Measurements from ENCODE around the gene OCA2.

DNA sequence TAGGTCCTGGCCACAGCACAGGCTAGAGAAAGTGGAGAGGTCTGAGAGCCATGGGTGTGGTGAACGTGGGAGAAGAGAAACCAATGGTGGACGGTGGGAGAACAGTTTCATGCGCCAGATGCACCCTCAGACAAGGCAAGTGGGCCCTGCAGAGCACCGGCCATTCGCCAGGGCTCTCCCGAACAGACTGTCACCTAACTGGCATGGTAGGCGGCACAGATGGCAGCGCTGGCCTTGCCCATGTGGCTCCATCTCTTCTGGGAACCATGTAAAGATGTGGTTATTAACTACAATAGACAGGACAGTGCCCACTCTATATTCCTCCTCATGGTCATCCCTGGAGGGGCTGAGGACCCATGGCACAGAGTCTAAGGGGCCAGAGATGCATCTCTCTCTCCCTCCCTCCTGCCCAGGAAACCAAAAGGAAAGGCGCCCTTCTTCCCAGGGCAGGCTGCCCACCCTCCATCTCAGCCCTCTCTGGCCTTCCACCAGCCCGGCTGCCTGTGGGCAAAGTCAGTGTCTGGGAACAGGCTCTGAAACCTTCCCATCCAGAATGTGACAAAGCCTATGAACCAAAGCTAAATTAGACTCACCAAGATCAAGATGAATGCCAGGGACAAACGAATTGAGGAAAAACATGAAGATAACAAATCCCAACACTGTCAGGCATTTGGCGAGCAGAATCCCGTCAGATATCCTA, 147.8 kb downstream of the OCA2 start:
- TF ChIP-seq, protein P1, sequence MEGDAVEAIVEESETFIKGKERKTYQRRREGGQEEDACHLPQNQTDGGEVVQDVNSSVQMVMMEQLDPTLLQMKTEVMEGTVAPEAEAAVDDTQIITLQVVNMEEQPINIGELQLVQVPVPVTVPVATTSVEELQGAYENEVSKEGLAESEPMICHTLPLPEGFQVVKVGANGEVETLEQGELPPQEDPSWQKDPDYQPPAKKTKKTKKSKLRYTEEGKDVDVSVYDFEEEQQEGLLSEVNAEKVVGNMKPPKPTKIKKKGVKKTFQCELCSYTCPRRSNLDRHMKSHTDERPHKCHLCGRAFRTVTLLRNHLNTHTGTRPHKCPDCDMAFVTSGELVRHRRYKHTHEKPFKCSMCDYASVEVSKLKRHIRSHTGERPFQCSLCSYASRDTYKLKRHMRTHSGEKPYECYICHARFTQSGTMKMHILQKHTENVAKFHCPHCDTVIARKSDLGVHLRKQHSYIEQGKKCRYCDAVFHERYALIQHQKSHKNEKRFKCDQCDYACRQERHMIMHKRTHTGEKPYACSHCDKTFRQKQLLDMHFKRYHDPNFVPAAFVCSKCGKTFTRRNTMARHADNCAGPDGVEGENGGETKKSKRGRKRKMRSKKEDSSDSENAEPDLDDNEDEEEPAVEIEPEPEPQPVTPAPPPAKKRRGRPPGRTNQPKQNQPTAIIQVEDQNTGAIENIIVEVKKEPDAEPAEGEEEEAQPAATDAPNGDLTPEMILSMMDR (IDR thresholded peaks at IDR 0.05) = no peak
- TF ChIP-seq POLR2A (IDR thresholded peaks at IDR 0.05) = no peak

All from heart left ventricle (tissue), 13 donors.